OCI-LY3 (cell line): Measurements from ENCODE around the gene KCNIP4.

Experiments
- CTCF ChIP-seq: fragments of 200-600, 300-600 bp; sonication (generic); IDR thresholded peaks from 2 replicates; pipeline ENCODE4 v1.5.1; 2014; ENCODE audit warnings: antibody characterized with exemption, low read length, low read depth
- EZH2phosphoT487 ChIP-seq: fragments of 200-600 bp; shearing (Covaris generic); IDR thresholded peaks from 2 replicates; pipeline ENCODE4 v1.6.1; 2018; ENCODE audit warnings: antibody characterized with exemption, mixed run types, low read depth

- TF ChIP-seq CTCF (no peak), EZH2phosphoT487 (no peak)
These were observed 1169.7 kb downstream of the KCNIP4 start for GRCh38 chr4:20778896-20779295.
